ENCODE results near the gene OR8G5.

Gene OR8G5

DNA sequence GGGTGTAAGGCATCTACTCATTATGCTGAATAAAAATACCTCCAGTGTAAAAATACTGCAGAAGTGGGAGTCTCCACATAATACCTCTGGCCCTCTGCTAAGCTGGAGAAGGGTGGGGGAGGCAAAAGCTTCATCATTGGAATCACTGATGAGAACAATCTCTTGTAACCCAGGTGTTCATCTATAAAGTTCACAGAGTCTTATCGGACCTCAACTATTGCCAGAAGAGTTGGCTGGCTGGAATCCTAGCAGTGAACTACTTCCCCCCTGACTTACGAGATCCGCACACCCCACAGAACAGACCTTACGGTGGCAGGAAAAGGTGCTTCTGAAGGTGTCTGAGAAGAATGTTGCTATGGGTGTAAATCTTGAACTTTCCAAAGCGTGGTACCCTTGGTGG, 55.1 kb downstream of the OR8G5 start:
- H3K27me3 Mint-ChIP-seq = peaks cover 8% of the 10 kb centered on the region in 2 donors
- no peaks in the 10 kb centered on the region for H3K4me1 Mint-ChIP-seq

DNA sequence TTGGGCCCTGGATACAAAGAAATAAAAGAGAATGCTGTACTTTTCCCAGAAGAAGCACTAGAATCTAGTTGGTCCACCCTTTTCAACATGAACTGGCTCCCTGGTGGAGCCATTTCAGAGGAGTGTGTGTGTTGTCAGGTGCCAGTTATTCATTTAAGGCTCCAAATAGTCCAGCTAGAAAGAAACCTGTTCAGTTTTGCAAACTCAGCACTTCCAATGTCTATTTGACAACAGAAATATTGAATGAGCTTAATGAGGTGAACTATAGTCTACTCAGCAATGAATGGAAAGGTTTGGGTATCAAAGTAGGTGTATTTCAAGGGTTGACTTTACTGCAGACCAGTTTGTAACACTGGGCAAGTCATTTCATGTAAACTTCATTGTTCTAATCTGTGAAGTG, 55.5 kb downstream of the OR8G5 start:
- Mint-ChIP-seq H3K4me1 (no peaks in the 10 kb centered on the region), H3K9me3 (no peaks in the 10 kb centered on the region), H3K4me3 (no peak overlapping the region), H3K36me3 (no peaks in the 10 kb centered on the region), H3K27ac (no peak overlapping the region), H3K27me3 (peaks cover 5 to 11% of the 10 kb centered on the region in 2 donors)
- ATAC-seq (replicated peaks) (no peak), DNase-seq (no peak)

More for the DNA sequence above, 55.1 kb downstream of the OR8G5 start:
- H3K9me3 Mint-ChIP-seq = no peaks in the 10 kb centered on the region
- no peaks in the 10 kb centered on the region for H3K36me3 Mint-ChIP-seq
- H3K4me3 Mint-ChIP-seq = no peak overlapping the region
- ATAC-seq (replicated peaks) (no peak), DNase-seq (no peak)
- no peak overlapping the region for H3K27ac Mint-ChIP-seq

DNA sequence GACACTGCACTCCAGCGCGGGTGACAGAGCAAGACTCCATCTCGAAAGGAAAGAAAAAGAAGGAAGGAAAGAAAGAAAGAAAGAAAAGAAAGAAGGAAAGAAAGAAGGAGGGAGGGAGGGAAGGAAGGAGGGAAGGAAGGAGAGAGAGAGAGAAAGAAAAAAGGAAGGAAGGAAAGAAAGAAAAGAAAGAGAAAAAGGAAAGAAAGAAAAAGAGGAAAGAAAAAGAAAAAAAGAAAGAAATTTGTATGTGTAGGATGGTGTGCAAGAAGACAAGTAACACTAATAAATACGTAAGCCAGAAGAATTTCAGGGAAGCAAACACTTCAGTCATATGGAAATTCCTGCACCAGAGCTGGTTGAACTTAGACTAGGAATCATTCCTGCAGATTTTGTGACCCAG, 57.0 kb downstream of the OR8G5 start:
- Mint-ChIP-seq H3K27me3 (peaks cover 6 to 23% of the 10 kb centered on the region in 2 donors), H3K27ac (peak overlapping the region; percentile 34), H3K9me3 (peaks cover 0 to 2% of the 10 kb centered on the region in 2 donors), H3K36me3 (no peaks in the 10 kb centered on the region), H3K4me1 (no peaks in the 10 kb centered on the region), H3K4me3 (no peak overlapping the region)
- DNase-seq (no peak), ATAC-seq (replicated peaks) (no peak)

DNA sequence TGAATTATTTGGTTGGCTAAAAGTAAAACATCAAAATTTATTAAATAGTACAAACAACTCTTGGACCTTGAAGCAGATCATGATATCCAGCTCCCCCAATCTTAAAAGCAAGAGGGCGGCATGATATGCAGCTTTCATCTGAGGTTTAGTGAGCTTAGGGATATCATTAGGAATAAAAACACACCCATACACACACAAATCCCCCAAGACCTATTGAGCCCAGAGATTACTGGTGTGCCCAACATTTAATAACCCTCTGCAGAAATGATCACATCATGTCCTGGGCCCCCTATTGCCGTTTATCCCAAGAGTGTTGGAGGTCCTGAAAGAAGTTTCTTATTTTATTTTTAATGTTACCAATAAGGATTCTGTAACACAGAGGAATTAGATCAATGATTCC, 57.7 kb downstream of the OR8G5 start, which contains the start of gene OR8D1:
OR8D1 (minus strand) TSS at position 101 of the 400 bp plus-strand sequence. CDS start 3,183 bp downstream, outside the sequence.
- DNase-seq (no peak), ATAC-seq (replicated peaks) (no peak)
- Mint-ChIP-seq H3K4me1 (no peaks in the 10 kb centered on the region), H3K36me3 (no peaks in the 10 kb centered on the region), H3K9me3 (peaks cover 0 to 2% of the 10 kb centered on the region in 2 donors), H3K27me3 (peaks cover 6 to 24% of the 10 kb centered on the region in 2 donors), H3K4me3 (no peak within 1 kb of the TSS), H3K27ac (peak within 1 kb of the TSS; percentile 34)

DNA sequence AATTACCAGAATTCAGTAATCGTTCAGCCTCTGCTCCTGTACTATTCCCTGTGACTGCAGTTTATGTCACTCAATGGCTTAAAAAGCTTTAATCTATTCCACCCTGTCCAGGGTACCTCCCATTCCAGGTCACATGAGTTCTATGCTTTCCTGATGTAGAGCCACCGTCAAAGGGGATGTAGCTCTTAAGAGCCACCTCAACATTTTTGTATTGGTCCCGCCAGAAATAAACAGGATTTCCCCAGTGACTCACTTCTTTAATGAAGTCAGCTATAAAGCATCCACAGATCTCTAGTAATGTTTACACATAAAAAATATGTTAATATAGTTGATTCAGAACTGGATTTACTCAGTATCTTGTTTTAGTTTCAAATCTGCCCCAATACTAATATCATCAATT, 58.9 kb downstream of the OR8G5 start:
- H3K9me3 Mint-ChIP-seq = peaks cover 2 to 6% of the 10 kb centered on the region in 2 donors
- H3K4me3 Mint-ChIP-seq = no peak overlapping the region
- no peaks in the 10 kb centered on the region for H3K36me3 Mint-ChIP-seq
- ATAC-seq (replicated peaks) = peak in 1 of 2 donors; percentile 57
- H3K27me3 Mint-ChIP-seq = peaks cover 11 to 34% of the 10 kb centered on the region in 2 donors
- no peaks in the 10 kb centered on the region for H3K4me1 Mint-ChIP-seq
- no peak overlapping the region for H3K27ac Mint-ChIP-seq
- DNase-seq = no peak
